Fibroblast of villous mesenchyme (primary cell): ENCODE data around the gene INPP5J. TPM values are rescaled to one million over a fixed set of nuclear protein-coding genes. Genes with fewer than 3 reads are reported as not detected.

Source experiments
- DNase-seq: peaks from one replicate; pipeline ENCODE4 v3.0.0-alpha.2; 2010; ENCODE audit warnings: low read depth
- H3K4me3 ChIP-seq: 2 replicates; pipeline ENCODE4 v1.5.1; 2011; ENCODE audit warnings: low read depth, mild to moderate bottlenecking, low read length
- small RNA-seq: library from RNA; depleted of rRNA; stranded (forward); fragments of <200 nt; gene quantifications from one replicate; pipeline ENCODE3, GENCODE V24; 2012
- total RNA-seq: library from RNA; depleted of rRNA; stranded (reverse); fragments of >200 nt; gene quantifications from 2 replicates; pipeline ENCODE4 v1.2.3, GENCODE V29; 2012
- TF ChIP-seq, protein P1 (sequence below): IDR thresholded peaks from 2 replicates; pipeline ENCODE4 v1.5.1; 2012; ENCODE audit warnings: low read depth, mild to moderate bottlenecking, low read length; ENCODE audit not compliant: insufficient read depth

INPP5J gene
- total RNA-seq, 1 donor = 0.43 TPM

DNA sequence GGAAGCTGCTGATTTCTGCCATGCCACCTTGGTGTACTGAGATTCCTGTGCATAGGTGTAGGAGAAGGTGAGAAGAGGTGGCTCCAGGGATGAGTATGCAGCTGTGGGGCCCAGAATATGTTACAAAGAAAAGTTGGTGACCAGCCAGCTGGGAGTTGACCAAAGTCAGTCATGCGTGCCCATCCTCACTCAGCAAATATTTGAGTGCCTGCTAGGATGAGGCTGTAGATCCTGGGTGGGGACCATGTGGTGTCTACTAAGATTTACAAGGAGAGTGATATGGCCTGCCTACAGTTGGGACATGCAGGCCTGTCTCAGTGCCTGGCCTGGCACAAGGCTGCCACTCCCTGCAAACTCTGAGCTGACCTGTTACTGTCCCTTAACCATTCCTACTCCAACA lies 56.6 kb downstream of the INPP5J start:
- DNase-seq = no peak

GRCh38 chr22:31184015-31184414 lies 61.2 kb downstream of the INPP5J start:
- TF ChIP-seq, protein P1, sequence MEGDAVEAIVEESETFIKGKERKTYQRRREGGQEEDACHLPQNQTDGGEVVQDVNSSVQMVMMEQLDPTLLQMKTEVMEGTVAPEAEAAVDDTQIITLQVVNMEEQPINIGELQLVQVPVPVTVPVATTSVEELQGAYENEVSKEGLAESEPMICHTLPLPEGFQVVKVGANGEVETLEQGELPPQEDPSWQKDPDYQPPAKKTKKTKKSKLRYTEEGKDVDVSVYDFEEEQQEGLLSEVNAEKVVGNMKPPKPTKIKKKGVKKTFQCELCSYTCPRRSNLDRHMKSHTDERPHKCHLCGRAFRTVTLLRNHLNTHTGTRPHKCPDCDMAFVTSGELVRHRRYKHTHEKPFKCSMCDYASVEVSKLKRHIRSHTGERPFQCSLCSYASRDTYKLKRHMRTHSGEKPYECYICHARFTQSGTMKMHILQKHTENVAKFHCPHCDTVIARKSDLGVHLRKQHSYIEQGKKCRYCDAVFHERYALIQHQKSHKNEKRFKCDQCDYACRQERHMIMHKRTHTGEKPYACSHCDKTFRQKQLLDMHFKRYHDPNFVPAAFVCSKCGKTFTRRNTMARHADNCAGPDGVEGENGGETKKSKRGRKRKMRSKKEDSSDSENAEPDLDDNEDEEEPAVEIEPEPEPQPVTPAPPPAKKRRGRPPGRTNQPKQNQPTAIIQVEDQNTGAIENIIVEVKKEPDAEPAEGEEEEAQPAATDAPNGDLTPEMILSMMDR = no peak
- H3K4me3 ChIP-seq = no peak overlapping the region

More for the DNA sequence above, 56.6 kb downstream of the INPP5J start:
- H3K4me3 ChIP-seq = no peak overlapping the region
- TF ChIP-seq, protein P1 = no peak

More at GRCh38 chr22:31184015-31184414, 61.2 kb downstream of the INPP5J start:
- no peak for DNase-seq

Small RNA genes within 50 kb of the gene (small RNA-seq; reads per million reads assigned to genes)
- gene MIR3928 = 2.9 reads per million, percentile 67 among the genes with 10 or more reads in this experiment

Other genes with a start within 250 kb of the INPP5J start
- 13.2 and 24.2 TPM in 2 replicates for gene MORC2, start 154.2 kb upstream of the INPP5J start, total RNA-seq
- 68.9 and 88.1 TPM in 2 replicates for gene TUG1, start 153.7 kb upstream of the INPP5J start, total RNA-seq
- gene SMTN, start 41.6 kb upstream of the INPP5J start, total RNA-seq = 75.7 and 94.1 TPM in 2 replicates
- 152 and 155 TPM in 2 replicates for gene SELENOM, start 15.4 kb upstream of the INPP5J start, total RNA-seq
- 0.32 and 0.43 TPM in 2 replicates for gene PLA2G3, start 17.5 kb downstream of the INPP5J start, total RNA-seq
- gene RNF185, start 37.2 kb downstream of the INPP5J start, total RNA-seq = 34.5 and 35.0 TPM in 2 replicates
- gene LIMK2, start 89.3 kb downstream of the INPP5J start, total RNA-seq = 50.1 and 50.3 TPM in 2 replicates
- gene PIK3IP1, start 169.5 kb downstream of the INPP5J start, total RNA-seq = 11.2 and 18.0 TPM in 2 replicates
- 15.1 and 19.0 TPM in 2 replicates for gene PATZ1, start 223.4 kb downstream of the INPP5J start, total RNA-seq